HG02840 (cell line): ENCODE results near the gene RHOU.
"Not testable (repeated sequence)": the region's sequence is repeated elsewhere in the genome, so short reads cannot be mapped to it uniquely, and the experiment has no call there.

Source experiments
- ATAC-seq: cut with Tn5 transposase; IDR thresholded peaks from one replicate; pipeline ENCODE4 v1.9.1; 2021; ENCODE audit warnings: mild to moderate bottlenecking, moderate library complexity, moderate number of reproducible peaks; ENCODE audit not compliant: unreplicated experiment, low FRiP score

RHOU gene

DNA sequence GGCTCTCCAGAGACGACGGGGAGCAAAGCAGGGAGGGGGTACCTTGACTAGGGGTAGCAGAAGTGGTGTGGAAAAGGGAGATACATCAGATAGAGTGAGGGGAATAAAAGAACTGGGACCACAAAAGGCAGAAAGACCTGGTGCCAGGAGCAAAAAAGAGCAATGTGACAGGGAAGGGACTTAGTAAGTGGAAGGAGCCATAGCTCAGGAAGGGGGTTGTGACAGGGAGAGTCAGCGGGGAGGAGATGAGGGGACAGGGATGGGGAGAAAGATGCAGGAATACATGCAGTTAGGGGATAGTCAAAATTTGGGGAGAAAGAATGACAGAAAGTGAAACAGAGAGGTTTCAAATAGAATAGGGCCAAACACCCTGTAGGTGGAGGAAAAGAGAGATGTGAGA lies 20.5 kb downstream of the RHOU start:
- ATAC-seq = no peak

DNA sequence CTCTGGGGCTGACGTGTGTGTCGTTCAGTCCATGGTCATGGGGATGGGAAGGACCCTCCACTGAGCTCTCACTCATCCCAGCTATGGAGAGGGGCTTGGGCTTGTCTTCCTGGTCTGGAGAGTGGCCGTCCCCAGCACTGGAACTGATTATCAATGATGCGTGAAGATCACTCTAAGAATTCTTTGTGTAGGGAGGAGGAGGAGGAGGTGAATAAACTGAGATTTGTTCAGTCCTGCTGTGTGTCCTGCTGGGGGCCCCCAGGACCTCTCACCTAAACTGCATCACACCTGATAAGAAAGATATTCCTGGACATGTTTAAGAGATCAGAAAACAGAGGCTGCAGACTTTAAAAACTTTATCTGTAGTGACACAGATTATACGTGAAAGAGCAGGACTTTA lies 21.2 kb downstream of the RHOU start:
- no peak for ATAC-seq

DNA sequence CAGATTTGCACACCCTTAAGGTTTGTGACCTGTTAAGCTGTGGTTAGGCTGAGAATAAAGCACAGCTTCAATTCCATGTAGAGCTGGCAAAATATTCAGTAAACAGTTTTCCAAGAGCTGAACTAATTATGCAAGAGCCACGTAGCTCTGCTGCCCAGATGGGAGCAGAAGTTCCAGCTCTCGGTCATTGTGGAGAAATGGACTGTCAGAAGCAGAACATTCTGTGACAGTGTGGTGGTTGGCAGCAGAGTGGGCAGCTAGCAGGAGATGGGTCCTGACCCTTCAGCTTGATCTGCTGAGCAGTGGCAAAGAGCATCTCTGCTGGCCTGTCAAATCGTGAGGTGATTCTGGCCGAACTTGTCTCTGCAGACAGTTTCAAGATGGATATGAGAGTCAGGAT lies 23.2 kb downstream of the RHOU start:
- ATAC-seq = no peak

DNA sequence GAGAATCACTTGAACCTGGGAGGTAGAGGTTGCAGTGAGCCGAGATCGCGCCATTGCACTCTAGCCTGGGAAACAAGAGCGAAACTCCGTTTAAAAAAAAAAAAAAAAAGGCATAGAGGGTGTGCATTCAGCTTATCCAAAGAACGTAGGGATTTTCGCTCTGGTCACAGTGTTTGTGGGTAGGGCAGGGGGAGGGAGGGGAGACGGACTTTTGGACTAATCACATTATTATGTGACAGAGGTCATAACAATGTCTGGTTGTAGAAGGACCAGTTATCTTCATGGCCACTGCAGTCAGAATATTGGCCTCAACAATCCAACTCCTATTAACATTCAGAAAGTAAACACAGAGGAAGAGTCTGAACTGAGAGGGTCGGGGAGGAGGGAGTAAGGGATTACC lies 25.7 kb downstream of the RHOU start:
- no peak for ATAC-seq

DNA sequence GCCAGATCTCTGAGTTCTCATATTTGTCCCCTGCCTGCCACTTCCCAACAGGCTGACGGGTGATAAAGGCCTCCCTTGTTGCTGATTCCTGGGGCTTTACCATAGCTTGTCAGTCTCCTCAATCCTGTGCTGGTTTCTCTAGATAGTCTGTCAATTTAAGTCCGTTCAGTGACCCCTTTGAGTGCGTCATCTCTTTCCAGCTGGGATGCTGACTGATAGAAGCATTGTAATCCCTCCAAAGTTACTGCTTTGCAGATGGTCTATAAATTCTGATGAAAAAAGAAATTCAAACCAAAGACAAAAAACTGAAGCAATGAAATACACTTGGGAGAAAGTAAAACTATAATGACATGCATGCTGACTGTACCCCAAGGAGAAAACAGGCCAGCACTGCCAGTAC lies 28.3 kb downstream of the RHOU start:
- ATAC-seq = no peak

DNA sequence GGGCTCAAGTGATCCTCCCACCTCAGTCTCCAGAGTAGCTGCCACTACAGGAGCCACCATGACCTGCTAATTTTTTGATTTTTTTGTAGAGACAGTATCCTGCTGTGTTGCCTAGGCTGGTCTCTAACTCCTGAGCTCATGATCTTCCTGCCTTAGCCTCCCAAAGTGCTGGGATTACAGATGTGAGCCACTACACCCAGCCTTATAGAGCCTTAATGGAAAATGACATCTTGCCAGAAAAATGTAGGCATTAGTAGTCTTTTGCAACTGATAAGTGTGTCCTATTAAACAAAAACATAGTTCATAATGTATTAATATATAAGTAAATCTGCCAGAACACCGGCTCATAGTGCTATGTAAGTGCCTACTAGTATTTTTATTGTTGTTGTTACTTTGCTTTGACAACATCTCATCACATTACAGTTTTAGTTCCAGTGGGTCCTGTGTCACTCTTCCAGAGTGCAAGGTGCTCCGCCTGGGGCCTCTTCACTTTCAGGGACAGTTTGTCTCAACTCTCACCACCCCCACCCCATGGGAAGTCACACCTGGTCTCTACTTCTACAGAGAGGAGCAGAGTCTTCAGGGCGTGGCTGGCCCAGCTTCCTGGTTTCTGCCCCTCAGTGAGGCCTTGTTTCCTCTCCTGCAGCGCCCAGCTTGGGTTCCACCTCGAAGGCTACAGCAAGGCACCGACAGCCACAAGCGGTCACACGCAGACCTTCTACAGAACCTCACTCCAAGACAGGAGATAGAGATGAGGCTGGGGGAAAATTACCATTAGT lies 30.1 kb downstream of the RHOU start:
- ATAC-seq = no peak

DNA sequence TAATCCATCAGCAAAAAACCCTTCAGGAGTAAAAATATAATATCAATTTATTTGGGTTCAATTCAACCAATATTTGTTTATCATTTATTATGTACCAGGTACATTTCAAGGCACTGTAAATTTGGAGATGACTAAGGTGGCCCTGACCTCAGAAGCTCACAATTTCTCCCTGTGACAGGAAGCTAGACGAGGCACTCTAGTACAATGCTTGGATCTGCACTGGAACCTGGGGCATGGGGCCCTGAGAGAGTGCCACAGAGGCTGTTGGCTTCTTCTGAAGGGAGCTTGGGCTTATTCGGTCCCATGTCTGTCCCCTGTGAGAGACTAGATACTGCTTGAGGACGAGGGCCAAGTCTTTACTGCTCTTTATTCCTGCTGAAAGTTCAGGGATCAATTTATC lies 31.5 kb downstream of the RHOU start:
- ATAC-seq = no peak

DNA sequence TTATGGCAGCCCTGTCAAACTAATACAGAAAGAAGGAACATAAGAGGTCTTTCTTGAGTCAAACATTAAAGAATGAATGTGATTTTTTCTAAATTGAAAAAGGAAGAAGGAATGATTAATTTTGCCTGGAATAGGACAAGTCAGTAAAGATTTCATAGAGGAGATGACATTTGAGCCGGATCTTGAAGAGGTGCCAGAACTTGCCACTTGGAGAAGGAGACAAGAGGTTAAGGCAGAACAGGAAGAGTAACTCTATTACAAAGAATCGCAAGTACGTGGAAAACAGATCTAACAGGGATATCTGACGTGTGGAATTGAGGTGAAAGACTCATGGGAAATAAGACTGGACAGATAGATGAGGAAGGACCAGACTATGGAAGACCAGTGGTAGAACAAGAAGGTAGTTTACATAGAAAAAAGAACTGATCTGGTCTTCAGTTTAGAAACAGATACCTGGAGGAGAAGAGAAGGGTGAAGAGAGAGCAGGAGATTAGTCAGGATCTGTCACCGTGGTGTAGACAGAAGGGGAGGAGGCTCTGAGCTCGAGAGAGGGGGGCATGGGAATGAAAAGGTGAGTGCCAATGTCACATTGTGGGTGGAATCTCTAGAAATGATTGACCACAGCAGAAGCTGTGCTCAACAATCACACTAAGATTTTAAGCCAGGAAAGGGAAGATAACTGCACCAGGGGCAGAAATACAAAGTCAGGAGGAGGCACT lies 32.5 kb downstream of the RHOU start:
- ATAC-seq = no peak

DNA sequence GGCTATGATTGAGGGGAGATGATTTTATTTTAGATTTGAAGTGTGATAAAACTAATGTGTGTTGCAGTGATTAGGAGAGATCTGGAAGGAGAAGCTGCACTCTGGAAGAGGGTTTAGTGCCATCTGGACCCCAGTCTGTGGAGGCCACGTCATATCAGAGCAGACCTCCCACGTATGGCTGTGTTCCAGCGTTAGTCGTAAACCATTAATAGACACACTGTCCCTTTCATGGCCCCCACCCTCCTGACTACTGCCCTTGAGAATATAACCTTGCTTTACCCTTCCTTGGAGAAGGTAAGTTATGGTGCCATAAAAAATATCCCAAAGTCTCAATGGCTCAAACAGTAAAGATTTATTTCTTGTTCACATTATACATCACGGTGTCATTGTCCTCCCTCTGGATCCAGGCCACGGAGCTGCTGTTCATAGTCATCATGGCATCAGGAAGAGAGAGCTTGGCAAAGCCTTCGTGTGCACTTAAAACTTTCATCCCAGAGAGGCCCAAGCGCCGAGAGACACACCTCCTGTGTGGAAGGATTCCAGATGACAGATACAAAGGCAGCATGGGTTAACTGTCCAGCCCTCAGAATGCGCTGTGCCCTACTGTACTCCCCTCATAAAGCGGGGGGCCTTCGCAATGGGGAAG lies 33.2 kb downstream of the RHOU start:
- ATAC-seq = no peak

DNA sequence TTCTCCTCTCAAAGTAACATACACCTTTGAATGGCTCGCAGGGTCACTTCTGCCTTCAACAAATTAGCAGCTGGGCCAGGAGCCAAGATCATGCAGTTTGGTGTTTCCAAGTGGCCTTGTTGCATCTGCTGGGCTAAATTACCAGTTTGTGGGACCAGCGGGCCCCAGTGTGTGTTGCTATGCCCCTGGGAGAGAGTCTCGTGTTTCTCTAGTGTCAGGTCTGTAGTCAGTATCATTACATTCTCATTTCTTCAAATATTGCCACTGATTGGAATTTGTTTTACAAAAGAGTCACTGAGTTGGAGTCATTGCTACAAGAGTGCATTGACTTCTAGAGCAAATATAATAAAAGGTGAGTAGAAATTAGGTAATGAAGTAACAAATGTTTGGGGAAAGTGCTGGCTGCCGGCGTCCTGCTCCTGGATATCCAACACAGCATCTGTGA lies 35.5 kb downstream of the RHOU start:
- ATAC-seq = no peak

DNA sequence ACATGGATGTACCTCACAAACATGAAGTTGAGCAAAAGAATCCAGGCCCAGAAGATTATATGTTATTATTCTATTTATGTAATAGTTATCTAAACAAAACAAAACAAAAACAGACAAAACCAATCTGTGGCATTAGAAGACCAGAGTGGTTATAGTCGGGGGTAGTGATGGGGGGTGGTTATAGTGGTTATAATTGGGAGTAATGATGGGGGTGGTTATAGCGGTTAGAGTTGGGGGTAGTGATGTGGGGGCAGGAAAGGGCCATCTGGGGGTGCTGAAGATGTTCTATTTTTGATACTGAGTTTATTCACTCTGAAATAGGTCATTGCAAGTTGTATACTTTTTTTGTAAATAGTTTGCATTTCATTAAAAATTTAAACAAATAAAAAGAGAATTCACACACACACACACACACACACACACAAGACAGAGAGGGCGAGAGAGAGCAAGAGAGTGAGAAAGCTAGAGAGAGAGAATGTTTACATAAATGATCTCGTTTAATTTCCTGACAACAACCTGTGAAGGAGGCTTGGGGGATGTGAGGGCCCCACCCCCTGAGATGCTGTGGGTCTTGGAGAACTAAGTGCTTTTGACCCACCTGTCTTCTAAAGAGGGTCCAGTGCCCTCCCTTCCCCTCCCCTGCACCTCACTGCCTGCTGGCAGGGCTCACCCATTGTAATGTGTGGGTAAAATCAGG lies 37.4 kb downstream of the RHOU start:
- no peak for ATAC-seq

DNA sequence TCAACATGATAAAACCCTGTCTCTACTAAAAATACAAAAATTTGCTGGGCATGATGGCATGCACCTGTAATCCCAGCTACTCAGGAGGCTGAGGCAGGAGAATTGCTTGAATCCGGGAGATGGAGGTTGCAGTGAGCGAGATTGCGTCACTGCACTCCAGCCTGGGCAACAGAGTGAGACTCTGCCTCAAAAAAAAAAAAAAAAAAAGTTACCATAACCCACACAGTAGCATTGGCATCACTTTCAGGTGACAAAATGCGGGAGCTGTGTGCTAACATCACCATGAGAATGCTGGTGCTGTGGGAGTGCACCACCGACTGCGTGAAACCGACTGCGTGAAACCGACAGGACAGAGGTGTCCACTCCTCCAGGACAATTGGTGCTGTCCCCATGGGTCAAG lies 40.7 kb downstream of the RHOU start:
- ATAC-seq = not testable (repeated sequence)

DNA sequence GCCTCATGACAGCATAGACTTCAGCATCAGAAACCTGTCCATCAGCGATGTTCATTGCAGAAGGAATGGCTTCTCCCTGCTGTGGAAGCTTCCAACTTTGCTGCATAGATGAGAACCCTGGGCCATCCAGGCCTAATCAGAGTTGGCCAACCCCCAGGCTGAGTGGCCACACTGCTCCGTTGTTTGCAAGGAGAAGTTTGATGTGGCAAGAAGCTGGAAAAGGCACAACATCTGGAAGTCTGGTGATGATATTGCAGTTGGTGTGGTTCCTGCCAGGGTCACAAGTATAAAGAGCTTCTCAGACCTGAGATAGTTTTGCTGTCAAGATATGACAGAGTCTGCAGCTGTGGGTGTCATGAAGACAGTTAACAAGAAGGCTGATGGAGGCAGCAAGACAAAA lies 41.2 kb downstream of the RHOU start:
- no peak for ATAC-seq

DNA sequence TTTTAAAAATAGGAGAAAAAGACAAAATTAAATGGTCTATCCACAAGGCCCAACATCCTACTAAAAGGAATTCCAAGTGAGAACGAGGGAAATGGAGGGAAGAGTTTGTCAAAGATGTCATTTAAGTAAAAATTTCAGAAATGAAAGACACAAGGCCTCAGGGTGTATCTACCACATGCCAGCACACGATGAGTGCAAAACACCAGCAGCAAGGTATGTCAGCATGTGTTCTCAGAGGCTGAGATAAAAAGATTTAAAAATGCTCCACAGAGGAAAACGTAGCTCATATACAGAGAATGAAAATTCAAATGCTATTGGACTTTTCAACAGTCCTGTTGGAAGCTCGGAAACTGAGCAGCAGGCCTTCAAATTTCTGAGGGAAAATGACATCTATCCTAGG lies 42.0 kb downstream of the RHOU start:
- no peak for ATAC-seq

DNA sequence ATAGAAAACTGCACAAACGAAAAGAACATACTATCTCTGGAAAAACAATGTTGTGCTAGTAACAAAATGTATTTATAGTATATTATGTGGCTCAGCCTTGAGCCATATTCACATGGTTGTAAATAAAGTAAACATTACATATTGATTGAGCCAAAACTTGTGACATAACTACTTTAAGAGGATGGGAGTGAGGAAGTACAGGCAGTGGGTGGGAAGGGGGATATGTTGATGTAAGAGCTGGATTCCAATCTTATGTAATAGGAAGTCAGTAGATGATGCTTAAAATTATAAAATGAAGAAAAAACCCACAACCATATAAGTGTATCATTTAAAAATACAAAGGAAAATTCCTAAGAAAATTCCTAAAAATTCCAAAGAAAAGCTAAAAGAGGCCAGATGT lies 42.7 kb downstream of the RHOU start:
- no peak for ATAC-seq

DNA sequence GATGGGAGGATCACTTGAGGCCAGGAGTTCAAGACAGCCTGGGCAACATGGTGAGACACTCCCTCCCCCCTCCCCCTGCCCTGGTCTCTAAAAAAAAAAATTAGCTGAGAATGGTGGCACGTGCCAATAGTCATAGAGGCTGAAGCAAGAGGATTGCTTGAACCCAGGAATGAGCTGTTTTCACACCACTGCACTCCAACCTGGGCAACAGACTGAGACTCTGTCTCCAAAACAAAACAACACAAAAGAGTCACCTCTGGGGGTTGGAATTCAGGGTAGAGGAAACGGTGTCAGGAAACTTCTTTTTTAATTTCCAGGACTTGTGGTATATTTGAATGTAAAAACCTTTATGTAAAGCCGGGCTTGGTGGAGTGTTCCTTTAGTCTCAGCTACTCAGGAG lies 43.2 kb downstream of the RHOU start:
- ATAC-seq = no peak

DNA sequence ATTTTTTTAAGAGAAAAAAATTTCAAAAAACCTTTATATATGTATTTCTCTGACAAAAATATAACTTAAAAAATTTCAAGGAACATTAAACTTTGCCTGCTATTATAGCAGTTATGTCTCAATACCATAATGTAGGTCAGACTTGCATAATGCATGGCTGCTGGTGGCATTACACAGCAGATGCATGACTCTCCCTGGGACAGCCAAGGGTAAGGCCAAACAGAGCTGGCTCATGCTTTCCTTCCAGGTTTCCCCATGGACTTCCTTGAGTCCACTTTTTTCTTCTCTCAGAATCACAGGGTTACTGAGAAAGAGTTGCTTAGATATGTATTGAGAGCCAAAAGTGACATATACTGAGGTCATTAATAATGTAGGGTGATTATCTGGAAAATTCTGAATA lies 43.7 kb downstream of the RHOU start:
- no peak for ATAC-seq

DNA sequence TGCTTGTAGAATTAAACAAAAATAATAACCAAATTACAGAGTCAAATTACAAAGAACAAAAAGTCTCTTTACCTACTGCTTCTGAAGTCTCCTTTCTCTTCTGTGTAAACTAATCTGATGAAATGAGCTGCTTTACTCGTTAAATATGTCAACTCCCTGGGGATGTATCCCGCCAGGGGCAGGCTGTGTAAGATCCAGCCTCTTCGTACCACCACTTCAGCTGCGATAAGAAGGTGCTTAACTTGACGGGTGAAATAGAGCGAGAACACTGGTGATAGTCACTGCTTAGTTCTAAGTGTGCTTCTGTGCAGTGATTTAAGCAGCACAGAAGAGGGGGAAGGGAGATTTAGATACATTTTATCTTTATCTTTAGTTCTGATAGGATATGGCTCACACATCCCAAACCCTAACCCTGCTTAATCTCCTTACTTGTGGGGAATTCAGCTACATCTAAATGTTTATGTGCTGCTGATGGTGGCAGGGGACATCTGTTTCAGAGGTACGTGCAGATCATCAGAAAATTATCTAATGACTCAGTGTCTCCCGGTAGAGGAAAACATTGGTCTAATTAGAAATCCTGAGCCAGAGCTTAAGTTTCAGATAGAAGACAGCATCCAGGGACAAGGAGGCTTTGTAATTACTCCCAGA lies 46.0 kb downstream of the RHOU start:
- no peak for ATAC-seq

DNA sequence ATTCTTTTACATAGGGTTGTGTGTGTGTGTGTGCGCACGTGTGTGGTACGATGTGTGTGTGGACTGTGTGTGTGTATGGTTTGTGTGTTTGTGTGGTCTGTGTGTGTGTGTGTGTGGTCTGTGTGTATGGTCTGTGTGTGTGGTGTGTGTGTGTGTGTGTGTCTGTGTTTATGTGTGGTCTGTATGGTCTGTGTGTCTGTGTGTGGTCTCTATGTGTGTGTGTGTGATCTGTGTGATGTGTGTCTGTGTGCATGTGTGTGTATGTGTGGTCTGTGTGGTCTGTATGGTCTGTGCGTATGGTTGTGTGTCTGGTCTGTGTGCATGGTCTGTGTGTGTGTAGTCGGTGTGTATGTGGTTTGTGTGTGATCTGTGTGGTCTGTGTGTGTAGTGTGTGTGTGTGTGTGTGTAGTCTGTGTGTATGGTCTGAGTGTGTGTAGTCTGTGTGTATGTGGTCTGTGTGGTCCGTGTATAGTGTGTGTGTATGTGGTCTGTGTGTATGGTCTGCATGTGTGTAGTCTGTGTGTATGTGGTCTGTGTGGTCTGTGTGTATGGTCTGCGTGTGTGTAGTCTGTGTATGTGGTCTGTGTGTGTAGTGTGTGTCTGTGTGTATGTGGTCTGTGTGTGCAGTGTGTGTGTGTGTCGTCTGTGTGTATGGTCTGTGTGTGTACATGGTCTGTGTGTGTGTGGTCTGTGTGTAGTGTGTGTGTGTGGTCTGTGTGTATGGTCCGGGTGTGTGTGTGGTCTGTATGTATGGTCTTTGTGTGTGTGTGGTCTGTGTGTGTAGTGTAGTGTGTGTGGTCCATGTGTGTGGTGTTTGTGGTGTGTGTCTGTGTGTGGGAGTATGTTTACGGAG lies 46.8 kb downstream of the RHOU start:
- no peak for ATAC-seq
